Tibial nerve (tissue), 3 donors: ENCODE measurements around the gene TGIF1.

Source experiments
- POLR2A ChIP-seq, 2 donors: fragments of 450-650 bp; IDR thresholded peaks; one replicate each; pipeline ENCODE4 v1.6.1; 2017; ENCODE audit warnings: antibody characterized with exemption in 2 of 2, mild to moderate bottlenecking in 2 of 2, moderate library complexity in 2 of 2
- TF ChIP-seq, protein P1 (sequence below), 5 experiments: fragments of 200-600 bp in 3 of 5; fragments of 450-650 bp in 2 of 5; sonication (generic) in 3 of 5; IDR thresholded peaks; one replicate each; pipeline ENCODE4 v1.5.1; 2016 to 2019; ENCODE audit warnings: antibody characterized with exemption in 5 of 5, mild to moderate bottlenecking in 3 of 5, moderate library complexity in 2 of 5

DNA sequence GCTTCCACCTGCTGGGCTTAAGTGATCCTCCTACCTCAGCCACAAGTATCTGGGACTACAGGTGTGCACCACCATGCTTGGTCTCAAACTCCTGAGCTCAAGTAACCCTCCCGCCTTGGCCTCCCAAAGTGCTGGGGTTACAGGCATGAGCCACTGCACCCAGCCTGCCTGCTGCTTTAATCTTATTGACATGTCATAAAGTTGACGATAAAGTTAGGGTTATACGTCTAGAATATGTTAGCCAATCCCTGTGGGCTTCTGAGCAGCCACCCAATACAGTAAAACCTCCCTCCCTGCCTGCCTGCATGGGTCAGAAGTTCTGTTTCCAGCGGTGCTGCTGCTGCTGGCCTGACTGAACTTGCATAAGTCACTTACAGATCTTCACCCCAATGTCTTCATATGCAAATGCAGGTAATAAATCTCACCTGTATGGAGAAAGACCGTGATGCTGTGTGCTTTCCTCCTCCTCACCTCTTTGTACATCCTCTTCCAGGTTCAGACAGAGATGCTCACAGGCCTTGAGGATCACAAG lies 30.1 kb downstream of the TGIF1 start:
- TF ChIP-seq POLR2A (IDR thresholded peaks at IDR 0.05) = no peak
- TF ChIP-seq, protein P1, sequence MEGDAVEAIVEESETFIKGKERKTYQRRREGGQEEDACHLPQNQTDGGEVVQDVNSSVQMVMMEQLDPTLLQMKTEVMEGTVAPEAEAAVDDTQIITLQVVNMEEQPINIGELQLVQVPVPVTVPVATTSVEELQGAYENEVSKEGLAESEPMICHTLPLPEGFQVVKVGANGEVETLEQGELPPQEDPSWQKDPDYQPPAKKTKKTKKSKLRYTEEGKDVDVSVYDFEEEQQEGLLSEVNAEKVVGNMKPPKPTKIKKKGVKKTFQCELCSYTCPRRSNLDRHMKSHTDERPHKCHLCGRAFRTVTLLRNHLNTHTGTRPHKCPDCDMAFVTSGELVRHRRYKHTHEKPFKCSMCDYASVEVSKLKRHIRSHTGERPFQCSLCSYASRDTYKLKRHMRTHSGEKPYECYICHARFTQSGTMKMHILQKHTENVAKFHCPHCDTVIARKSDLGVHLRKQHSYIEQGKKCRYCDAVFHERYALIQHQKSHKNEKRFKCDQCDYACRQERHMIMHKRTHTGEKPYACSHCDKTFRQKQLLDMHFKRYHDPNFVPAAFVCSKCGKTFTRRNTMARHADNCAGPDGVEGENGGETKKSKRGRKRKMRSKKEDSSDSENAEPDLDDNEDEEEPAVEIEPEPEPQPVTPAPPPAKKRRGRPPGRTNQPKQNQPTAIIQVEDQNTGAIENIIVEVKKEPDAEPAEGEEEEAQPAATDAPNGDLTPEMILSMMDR (IDR thresholded peaks at IDR 0.05) = no peak
